ENCODE measurements around the gene ARSK.
A peak's percentile ranks its signal among the peaks of the same experiment; 100 is the strongest.
"Not testable (repeated sequence)": the region's sequence is repeated elsewhere in the genome, so short reads cannot be mapped to it uniquely, and the experiment has no call there.

The ARSK gene

DNA sequence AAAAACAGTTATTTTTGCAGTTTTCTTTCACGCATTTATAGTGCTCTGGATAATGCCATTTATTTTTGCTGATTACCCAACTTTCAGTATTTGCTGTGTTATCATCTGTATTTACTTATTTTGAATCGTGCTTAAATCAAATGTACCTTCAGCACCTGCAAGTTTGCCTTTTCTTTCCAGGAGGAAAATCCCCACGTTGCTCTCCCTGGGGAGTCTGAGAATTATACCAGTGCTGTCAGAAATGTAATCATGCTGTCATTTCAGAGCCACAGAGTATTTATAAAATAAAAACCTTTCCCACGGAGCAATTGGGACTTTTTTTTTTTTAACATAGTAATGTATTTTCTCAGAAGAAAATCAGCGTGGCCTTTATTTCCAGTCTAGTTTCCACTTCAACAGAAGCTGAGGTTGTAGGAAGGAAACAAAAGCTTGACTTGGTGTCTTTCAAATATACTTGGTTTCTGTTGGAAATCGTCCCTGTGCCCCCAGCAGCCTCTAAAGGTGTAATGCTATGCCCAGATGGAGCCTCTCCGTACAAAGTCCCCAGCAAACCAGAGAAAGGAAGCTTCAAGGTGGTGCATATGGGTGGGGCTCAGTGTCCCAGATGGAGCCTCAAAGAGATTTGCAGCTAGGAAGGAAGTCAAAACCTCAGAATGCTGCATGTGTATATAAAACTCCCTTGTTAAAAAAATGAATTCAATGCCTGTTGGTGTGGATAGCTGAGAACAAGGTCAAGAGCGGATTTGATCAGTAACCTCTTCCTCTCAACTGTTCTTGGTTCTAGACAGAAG lies 67.1 kb downstream of the ARSK start:
- DNase-seq, result no peak

- DNase-seq, result no peak
Measured at GRCh38 chr5:95623706-95624105, 68.8 kb downstream of the ARSK start.

GRCh38 chr5:95624368-95624767 lies 69.5 kb downstream of the ARSK start:
- no peak for DNase-seq

- DNase-seq, result no peak
Measured at GRCh38 chr5:95626701-95627100, 71.8 kb downstream of the ARSK start.

DNA sequence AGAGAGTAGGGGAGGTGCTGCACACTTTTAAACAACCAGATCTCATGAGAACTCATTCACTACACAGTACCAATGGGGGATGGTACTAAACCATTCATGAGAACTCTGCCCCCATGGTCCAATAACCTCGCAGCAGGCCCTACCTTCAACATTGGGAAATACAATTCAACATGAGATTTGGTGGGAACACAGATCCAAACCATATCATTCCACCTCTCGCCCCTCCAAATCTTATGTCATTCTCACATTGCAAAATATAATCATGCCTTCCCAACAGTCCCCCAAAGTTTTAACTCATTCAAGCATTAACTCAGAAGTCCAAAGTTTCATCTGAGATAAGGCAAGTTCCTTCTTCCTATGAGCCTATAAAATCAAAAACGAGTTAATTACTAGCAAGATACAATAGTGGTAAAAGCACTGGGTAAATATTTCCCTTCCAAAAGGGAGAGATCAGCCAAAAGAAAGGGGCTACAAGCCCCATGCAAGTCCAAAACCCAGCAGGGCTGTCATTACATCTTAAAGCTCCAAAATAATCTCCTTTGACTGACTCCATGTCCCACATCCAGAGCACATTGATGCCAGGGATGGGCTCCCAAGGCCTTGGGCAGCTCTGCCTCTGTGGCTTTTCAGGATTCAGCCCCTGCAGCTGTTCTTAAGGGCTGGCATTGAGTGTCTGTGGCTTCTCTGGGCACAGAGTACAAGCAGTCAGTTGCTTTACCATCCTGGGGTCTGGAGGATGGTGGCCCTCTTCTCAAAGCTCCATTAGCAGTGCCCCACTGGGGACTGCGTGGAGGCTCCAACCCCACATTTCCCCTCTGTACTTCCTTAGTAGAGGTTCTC lies 73.3 kb downstream of the ARSK start:
- DNase-seq, result no peak

DNA sequence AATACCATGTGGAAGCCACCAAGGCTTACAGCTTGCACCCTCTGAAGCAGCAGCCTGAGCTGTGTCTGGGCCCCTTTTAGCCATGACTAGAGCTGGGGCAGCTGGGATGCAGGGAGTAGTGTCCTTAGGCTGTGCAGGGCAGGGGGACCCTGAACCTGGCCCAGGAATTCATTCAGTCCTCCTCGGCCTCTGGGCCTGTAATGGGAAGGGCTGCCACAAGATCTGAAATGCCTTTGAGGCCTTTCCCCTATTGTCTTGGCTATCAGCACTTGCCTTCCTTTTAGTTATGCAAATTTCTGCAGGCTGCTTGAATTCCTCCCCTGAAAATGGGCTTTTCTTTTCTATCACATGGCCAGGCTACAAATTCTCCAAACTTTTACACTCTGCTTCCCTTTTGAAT lies 74.0 kb downstream of the ARSK start:
- DNase-seq, result no peak

- DNase-seq, result no peak
Measured at GRCh38 chr5:95630394-95630917, 75.6 kb downstream of the ARSK start.

DNA sequence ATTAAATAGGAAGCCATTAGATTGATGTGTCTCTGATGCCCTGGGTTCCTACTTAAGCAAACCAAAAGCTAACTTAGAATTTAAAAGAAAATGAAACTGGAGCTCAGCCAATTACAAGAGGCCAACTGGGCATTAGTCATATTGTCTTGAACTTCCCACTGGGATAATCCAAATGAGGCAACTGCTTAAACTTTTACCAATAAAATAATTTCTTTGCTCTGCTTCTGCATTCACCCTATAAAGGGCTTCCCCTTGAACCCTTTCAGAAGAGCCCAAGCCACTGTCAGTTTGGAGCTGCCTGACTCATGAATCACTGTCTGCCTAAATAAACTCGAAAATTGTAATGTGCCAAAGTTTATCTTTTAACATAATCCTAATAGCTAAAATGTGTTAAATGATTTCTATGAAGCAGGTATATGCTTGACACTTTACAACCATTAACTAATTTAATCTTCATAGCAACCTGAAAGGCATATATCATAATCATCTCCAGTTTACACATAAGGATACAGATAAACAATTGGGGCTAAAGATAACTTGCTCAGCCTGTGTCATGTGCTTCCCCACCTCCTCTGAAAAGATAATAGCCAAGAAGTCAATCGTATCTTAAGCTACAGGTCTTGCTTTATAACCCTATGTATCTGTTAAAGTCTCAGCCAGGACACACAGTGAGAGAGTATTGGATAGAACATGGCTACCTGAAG lies 76.5 kb downstream of the ARSK start:
- no peak for DNase-seq

DNA sequence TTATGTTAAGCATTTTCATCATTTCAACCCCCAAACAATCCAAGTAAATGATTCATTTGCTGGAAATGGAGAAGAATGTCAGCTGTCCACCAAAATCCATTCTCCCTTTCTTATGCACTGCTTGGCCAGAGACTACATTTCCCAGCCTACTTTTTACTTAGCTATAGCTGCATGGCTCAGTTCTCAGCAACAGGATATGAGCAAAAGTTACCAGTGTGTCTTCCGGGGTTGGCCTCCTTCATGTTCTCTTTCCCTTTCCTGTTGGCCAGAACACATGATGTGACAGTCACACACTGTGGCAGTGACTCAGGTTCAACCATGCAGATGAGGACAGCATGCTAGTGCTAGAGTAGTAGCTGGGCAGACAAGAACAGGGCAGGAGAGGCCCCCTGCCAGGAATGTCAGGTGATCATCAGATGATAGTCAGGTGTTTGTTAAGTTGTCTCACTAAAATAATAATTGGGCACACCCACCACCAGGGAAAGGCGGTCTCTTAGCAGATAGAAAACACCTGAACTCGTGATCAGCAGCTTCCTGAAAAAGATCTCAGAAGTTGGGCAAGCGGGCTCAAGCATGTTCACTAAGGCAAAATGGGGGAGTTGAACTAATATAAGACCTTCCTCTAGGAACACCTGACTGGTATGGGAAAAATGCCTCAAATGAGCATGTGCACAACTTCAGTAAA lies 77.2 kb downstream of the ARSK start:
- DNase-seq, result no peak

DNA sequence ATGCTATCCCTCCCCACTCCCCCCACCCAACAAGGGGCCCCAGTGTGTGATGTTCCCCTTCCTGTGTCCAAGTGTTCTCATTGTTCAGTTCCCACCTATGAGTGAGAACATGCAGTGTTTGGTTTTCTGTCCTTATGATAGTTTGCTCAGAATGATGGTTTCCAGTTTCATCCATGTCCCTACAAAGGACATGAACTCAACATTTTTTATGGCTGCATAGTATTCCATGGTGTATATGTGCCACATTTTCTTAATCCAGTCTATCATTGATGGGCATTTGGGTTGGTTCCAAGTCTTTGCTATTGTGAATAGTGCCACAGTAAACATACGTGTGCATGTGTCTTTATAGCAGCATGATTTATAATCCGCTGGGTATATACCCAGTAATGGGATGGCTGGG lies 78.0 kb downstream of the ARSK start:
- not testable (repeated sequence) for DNase-seq

- no peak for DNase-seq
Measured at GRCh38 chr5:95633671-95634070, 78.8 kb downstream of the ARSK start.

- no peak for DNase-seq
Measured at GRCh38 chr5:95634081-95634480, 79.2 kb downstream of the ARSK start.

GRCh38 chr5:95638632-95639031 lies 83.7 kb downstream of the ARSK start:
- DNase-seq, result no peak

DNA sequence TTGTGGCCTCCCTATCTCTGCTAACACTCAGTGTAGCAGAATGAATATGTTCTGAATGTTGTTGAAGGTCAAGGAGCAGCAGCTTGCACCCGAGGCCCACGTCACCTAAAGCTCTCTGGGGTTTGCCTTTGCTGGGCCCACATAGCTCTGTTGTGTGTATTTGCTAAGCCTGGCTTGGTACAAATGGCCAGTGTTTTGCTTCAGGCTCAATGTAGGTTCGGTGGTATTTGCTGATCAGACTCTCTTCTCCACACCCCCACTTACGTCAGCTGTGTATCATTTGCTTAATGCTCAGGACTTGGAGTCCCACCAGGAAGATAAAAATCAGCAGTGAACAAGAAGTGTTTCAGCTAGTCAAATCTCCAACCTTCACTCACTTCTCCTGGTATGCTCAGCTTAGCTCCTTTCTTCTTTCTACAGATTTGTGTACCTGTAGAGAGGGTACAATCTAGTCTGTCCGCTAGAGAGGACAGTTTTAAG lies 86.9 kb downstream of the ARSK start:
- no peak for DNase-seq

- DNase-seq, result no peak
Measured at GRCh38 chr5:95643152-95643551, 88.3 kb downstream of the ARSK start.

- peak; percentile 6 for DNase-seq
Measured at GRCh38 chr5:95644351-95645042, 89.6 kb downstream of the ARSK start.

DNA sequence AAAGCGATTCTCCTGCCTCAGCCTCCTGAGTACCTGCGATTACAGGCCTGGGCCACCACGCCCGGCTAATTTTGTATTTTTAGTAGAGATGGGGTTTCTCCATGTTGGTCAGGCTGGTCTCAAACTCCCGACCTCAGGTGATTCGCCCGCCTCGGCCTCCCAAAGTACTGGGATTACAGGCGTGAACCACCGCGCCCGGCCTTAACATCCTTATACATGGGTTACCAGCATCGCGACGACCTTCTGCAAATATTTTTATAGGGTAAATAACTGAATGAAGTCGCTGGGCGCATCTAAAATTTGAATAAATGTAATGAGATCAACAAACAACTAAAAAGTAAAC lies 91.3 kb downstream of the ARSK start:
- DNase-seq, result not testable (repeated sequence)

- DNase-seq, result peak; percentile 78
Measured at GRCh38 chr5:95646569-95647431, 91.9 kb downstream of the ARSK start, which contains the start of gene RFESD. Gene RFESD, plus strand, starts transcription at chr5:95646777. Its CDS starts 5,495 bp downstream, at chr5:95652272.

GRCh38 chr5:95647886-95648860 lies 93.3 kb downstream of the ARSK start:
- no peak for DNase-seq

GRCh38 chr5:95649274-95649673 lies 94.4 kb downstream of the ARSK start:
- DNase-seq, result no peak

All from NCI-H1417 treated with DMSO at 0.1 percent for 48 hours (cell line).